Effector CD8-positive, alpha-beta T cell (primary cell): ENCODE data around the gene TFAM.

ENCODE experiments used
- DNase-seq: peaks from one replicate; lab custom pipeline; 2025; lab: John Stamatoyannopoulos, UW
- total RNA-seq, 4 experiments: gene quantifications; one replicate each; lab custom pipeline; 2026; lab: John Stamatoyannopoulos, UW

The TFAM gene
- total RNA-seq = 59.1 to 109 (median 74.5) reads per million in 4 experiments

DNA sequence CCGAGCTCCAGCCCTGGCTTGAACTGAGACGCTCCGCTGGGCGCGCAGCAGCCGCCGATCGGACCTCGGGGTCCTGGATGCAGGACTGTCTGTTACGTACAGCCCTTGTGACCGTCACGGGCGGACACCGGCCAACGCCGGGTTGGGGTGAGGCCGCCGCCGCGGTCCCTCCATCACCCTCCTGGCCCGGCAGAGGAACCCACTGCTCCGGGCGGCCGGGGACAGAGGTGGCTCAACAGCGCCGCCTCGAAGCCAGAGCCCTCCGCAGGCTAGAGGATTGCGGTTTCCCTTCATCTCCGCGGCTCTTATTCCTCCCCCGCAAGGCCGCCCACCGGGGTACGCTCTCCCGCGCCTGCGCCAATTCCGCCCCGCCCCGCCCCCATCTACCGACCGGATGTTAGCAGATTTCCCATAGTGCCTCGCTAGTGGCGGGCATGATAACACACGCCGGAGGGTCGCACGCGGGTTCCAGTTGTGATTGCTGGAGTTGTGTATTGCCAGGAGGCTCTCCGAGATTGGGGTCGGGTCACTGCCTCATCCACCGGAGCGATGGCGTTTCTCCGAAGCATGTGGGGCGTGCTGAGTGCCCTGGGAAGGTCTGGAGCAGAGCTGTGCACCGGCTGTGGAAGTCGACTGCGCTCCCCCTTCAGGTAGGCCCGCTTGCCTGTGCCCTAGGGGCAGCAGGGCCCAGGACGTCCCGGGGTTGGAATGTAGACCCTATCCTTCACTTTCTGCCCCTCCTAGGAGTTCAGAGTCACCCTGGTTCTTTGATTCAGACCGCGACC lies at the start of gene TFAM:
TSS of gene TFAM (plus strand) at position 412 of the 785 bp plus-strand sequence. CDS start at position 550, 138 bp downstream.
- peak; percentile 94 for DNase-seq

- no peak for DNase-seq
Measured at GRCh38 chr10:58336242-58336641, 49.0 kb upstream of the TFAM start.

- DNase-seq = no peak
Measured at GRCh38 chr10:58341422-58341821, 43.8 kb upstream of the TFAM start.

DNA sequence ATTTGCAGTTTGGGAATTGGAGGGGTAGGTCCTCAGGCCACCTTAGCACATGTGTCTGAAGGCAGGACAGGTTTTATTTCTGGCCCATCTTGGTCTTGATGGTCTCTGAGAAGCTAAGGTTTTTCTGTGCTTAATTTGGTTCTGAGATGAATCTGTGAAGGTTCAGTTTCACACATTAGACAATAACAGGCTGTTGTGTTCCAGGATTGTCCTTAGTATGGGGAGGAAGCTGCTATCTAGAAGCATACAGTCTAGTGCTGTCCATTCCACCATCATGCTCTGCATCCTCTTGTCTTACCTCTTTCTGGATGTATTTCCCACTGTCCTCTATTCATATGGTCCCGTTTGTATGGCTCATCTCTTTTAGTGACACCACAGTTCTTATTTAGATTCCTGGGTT lies 43.3 kb upstream of the TFAM start:
- DNase-seq = no peak

- no peak for DNase-seq
Measured at GRCh38 chr10:58347967-58348366, 37.2 kb upstream of the TFAM start.

- no peak for DNase-seq
Measured at GRCh38 chr10:58348571-58349033, 36.6 kb upstream of the TFAM start.

DNA sequence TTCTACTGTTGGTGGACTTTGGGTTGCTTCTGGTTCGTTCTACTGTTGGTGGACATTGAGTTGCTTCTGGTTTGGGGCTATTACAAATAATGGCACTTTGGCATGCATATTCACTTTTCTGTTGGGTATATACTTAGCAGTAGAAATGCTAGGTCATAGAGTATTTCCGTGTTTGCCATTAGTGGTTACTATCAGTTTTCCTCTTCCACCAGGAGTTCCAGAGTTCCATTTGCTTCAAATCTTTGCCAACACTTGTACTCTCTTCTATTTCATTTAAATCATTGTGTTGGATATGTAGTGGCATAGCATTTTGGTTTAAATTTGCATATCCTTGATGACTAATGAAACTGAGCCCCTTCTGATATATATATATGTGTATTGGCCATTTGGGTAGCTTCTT lies 35.2 kb upstream of the TFAM start:
- DNase-seq = no peak

GRCh38 chr10:58350619-58351323 lies 34.4 kb upstream of the TFAM start:
- DNase-seq = no peak

DNA sequence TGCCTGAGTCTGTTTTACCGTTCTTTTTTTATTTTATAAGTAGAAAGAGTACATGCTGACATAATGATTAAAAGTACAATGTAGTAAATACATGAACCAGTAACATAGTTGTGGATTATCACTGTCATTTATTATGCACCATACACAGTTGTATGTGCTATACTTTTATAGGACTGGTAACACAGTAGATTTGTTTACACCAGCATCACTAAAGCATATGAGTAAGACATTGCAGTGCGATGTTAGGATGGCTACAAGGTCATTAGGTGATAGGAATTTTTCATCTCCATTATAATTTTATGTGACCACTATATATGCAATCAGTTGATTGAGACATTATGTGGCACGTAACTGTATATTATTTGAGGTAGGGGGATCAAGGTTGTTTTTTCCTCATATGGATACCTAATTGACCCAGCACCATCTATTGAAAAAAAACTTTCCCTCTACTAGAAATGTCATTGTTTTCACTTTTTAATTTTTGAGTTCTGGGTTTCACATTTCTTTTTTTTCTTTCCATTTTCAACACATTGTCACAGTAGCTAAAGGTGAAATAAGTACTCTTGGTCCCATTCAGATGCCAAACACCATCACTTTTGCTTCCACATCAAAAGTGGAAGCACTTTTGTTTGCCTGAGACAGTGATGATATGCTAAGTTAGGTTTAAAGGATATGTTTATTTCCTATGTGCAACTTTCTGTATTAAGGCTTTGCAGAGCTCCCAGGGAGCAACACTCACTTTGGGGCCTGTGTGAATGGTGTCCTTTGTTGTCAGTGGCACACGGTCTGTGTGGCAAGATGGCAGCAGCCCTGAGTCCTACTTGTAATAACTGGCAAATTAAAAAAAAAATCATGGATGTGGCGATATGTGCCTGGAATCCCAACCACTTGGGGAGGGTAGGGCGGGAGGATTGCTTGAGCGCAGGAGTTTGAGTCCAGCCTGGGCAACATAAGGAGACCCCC lies 33.3 kb upstream of the TFAM start:
- DNase-seq = no peak

GRCh38 chr10:58352956-58353610 lies 32.1 kb upstream of the TFAM start:
- DNase-seq = no peak

DNA sequence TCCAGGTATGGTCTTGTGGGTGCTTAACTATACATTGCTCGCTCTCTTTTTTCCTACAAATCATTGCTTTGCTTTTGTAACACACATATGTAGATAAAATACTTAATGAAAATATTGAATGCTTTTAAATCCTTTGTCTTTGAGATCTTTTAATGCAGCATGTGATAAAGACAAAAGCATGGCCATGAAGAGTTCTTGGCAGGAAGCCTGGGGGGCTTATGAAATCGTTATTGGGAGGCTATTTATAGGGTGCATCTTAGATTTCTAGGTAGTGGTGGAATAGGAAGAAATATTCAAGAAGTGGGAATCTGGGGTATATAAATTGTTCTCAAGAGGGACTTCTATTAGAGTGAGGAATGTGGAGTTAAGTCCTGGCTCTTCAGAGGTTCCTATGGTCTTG lies 28.5 kb upstream of the TFAM start:
- DNase-seq = no peak

GRCh38 chr10:58358314-58358933 lies 26.8 kb upstream of the TFAM start:
- DNase-seq = no peak

- no peak for DNase-seq
Measured at GRCh38 chr10:58358947-58359346, 26.3 kb upstream of the TFAM start.

DNA sequence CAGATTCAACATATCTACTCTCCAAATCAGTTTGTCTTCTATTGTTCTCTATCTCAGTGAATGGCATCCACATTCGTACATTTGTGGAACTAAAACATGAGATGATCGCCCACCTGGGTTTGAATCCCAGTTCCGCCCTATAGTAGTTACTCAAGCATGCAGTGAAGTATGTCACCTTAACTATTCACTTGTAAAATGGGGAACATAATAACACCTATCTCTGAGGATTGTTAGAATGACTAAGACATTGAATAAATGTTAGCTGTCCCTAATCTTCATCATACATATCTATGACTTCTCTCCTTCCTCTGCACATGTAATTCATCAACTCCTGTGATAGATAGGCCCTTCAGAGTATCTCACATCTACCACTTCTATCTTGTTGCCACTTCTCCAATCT lies 25.7 kb upstream of the TFAM start:
- DNase-seq = no peak

DNA sequence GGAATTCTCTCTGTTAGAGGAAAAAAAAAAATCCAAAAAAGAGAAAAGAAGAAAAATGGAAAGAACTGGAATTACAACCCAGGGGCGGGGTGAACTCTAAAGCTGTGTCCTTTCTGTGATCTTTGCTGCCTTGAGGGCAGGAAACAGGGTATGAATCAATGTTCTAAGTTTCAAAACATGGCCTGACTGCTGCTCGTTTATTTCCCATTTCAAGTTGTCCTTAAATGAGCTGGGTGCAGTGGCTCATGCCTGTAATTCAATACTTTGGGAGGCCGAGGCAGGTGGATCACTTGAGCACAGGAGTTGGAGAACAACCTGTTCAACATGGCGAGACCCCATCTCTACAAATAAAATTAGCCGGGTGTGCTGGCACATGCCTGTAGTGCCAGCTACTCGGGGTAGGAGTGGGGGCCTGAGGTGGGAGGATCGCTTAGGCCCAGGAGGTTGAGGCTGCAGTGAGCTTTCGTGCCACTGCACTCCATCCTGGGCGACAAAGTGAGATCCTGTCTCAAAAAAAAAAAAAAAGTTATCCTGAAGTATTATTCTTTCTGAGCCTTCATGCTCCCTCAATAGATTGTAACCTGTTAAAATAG lies 24.7 kb upstream of the TFAM start:
- DNase-seq = no peak

DNA sequence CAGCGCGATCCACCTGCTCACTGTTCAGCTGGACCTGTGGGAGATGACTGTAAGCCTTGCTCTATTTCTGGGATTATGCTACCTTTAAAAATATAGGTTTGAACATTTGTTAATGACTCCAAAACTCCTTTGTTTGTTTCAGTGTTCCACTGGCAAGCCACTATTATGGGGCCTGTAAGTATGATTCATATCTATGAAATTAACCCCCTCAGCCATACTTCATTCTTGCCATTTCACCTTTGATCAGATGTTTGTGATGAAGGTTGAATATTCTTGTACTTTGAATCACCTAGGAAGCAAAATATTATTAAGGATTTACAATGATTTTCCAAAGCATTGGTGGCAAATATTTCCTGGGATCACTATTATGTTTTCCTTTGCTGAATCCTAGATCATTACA lies 23.9 kb upstream of the TFAM start:
- no peak for DNase-seq

DNA sequence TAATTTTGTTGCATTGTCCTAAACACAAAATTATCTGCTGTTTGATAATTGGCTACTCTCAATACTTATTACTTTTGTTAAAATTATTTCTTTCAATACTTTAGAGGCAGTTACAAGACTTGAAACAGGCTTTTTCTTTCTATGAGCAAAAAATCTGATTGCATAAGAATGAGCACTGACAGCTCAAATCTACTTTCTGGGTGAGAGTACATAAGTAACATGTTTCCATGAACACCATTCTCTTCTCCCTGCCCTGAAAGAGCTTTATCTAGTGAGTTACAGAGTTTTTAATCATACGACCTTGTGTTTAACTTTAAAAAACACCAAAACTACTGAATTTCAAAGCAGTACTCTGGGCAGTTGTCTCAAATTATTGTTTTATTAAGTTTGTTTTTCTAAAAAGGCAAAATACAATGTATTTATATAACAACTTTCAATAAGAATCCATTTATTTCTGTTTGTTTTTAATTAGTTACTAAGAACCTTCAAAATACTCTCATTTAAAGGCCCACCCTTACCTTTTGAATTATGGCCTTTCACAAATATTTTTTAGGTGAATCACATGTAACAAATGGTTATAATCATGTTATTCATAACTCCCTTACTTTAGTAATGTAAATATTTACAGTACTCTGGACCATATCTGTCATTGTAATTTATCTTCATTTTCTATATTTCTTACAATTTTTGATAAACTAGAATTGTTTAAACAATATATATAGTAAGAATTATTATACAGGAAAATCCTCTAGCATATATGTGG lies 23.0 kb upstream of the TFAM start:
- DNase-seq = no peak

DNA sequence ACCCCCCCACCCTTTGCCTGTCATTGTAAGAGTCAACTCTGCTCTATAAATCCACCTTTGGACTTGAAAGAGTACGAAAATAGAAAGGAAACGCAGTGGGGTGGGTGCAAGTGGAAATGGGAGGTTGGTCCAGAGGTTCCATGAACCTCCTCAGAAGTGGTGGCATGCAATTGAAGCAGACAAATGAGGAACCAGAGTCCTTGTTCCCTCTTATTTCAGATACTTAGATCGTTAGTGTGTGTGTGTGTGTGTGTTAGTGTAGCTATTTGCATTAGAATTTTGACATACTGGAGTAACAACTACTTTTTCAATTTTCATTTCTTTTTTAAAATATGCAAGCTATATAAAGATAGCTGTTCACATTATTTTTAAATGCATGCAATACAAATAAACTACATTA lies 18.1 kb upstream of the TFAM start:
- DNase-seq = no peak

DNA sequence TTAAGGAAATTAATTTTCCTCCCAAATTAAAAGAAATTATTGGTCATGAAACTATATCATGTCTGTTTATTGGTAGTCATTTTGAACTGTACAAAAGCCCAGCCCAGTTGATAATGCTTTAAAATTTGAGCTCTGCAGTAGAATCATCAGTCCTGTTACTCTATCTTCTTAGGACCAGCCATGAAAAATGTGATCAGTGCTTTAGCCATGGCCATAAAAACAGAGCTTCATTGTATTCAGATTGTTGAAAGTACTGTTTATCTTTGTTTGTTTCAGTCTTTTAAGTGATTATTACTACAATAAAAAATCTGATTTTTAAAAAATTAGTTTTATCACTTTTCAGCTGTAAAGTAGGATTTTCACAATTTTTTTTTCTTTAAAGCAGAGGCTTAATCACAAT lies 13.7 kb upstream of the TFAM start:
- DNase-seq = no peak
